HepG2 (cell line): ENCODE measurements around the gene RNLS. TPM values are rescaled to one million over a fixed set of nuclear protein-coding genes. Genes with fewer than 3 reads are reported as not detected.

ENCODE experiments used
- ATAC-seq: fragments of 200-7000 bp; cut with Tn5 transposase; 3 replicates; pipeline ENCODE4 v1.9.1; 2020; ENCODE audit warnings: mild to moderate bottlenecking, moderate library complexity
- BruUV-seq: library from RNA; stranded (reverse); fragments of 400-500 nt; replicated peaks from 2 replicates; lab custom pipeline; 2021; lab: Mats Ljungman, UMichigan
- CTCF ChIA-PET: fragments of 300-600 bp; formaldehyde crosslinking; extraction: SDS; loops from one replicate; lab custom pipeline; 2021; ENCODE audit warnings: low total read pairs, inconsistent platforms, low intra/inter-chr PET ratio; lab: Yijun Ruan, JAX
- POLR2A ChIA-PET: fragments of 350-600 bp; sonication (Branson Sonifier 250); formaldehyde crosslinking; loops from one replicate; lab custom pipeline; 2020; ENCODE audit warnings: antibody characterized with exemption, inconsistent platforms; lab: Yijun Ruan, JAX
- DNase-seq: peaks from one replicate; pipeline ENCODE4 v3.0.0-alpha.2; 2015; ENCODE audit warnings: low spot score
- FAIRE-seq: peaks from 3 replicates; lab custom pipeline; 2011; peaks lifted over from hg19 to GRCh38; lab: Jason Lieb, UNC
- H2AFZ ChIP-seq: one replicate; pipeline ENCODE4 v1.6.1; 2011; ENCODE audit warnings: low read length, inconsistent platforms
- H3K27ac ChIP-seq: fragments of 300-600 bp; 3 replicates; pipeline ENCODE4 v1.8.0; 2011; ENCODE audit warnings: mixed run types, mild to moderate bottlenecking, mixed read lengths, low read length, inconsistent platforms; ENCODE audit not compliant: insufficient read depth; ENCODE audit errors: extremely low read length
- H3K27me3 ChIP-seq, 2 experiments: fragments of 200-600 bp in 1 of 2; 2 replicates in 1 of 2; 3 replicates in 1 of 2; pipeline versions ENCODE4 v1.6.0 to v1.8.0; 2011; ENCODE audit warnings: low read length in 2 of 2, mild to moderate bottlenecking in 2 of 2, moderate library complexity in 2 of 2, inconsistent platforms in 1 of 2; ENCODE audit not compliant: insufficient read depth in 2 of 2, control insufficient read depth in 1 of 2
- H3K36me3 ChIP-seq, 2 experiments: fragments of 200-600 bp in 1 of 2; replicated peaks in 1 of 2; 2 replicates in 1 of 2; 3 replicates in 1 of 2; pipeline versions ENCODE4 v1.5.1 to v1.8.0; 2011; ENCODE audit warnings: low read length in 2 of 2, inconsistent platforms in 1 of 2; ENCODE audit not compliant: insufficient read depth in 2 of 2, control insufficient read depth in 1 of 2
- H3K4me1 ChIP-seq: 2 replicates; pipeline ENCODE4 v1.5.1; 2012; ENCODE audit warnings: low read length, inconsistent platforms; ENCODE audit not compliant: insufficient read depth
- H3K4me2 ChIP-seq: 2 replicates; pipeline ENCODE4 v1.6.0; 2011; ENCODE audit warnings: low read depth, low read length, inconsistent platforms
- H3K4me3 ChIP-seq, 3 experiments: fragments of 200-600 bp in 1 of 3; sonication (generic), shearing (Covaris generic) in 1 of 3; replicated peaks in 1 of 3; 2 replicates each; pipeline ENCODE4 v1.5.1; 2011 to 2016; ENCODE audit warnings: low read length in 3 of 3, inconsistent platforms in 2 of 3, low read depth in 2 of 3, mild to moderate bottlenecking in 2 of 3, control low read depth in 1 of 3, mixed read lengths in 1 of 3; ENCODE audit not compliant: insufficient read depth in 1 of 3
- H3K79me2 ChIP-seq: one replicate; pipeline ENCODE4 v1.6.1; 2011; ENCODE audit warnings: low read length, inconsistent platforms; ENCODE audit not compliant: insufficient read depth
- H3K9ac ChIP-seq: 2 replicates; pipeline ENCODE4 v1.6.0; 2011; ENCODE audit warnings: mild to moderate bottlenecking, low read depth, low read length, inconsistent platforms; ENCODE audit not compliant: insufficient read depth
- H3K9me3 ChIP-seq: 2 replicates; pipeline ENCODE4 v1.5.1; 2012; ENCODE audit warnings: mild to moderate bottlenecking, low read length
- H4K20me1 ChIP-seq: 2 replicates; pipeline ENCODE4 v1.6.0; 2011; ENCODE audit warnings: inconsistent platforms, mild to moderate bottlenecking, low read length, moderate library complexity; ENCODE audit not compliant: insufficient read depth
- CBX2 ChIP-seq, 2 experiments: fragments of 200-600 bp in 1 of 2; sonication (generic); formaldehyde crosslinking in 1 of 2; IDR thresholded peaks; 2 replicates each; pipeline versions ENCODE4 v1.7.0 to v1.8.1; 2018 to 2022; ENCODE audit warnings: low read depth in 2 of 2, low read length in 1 of 2, mild to moderate bottlenecking in 1 of 2, missing genetic modification reagents in 1 of 2
- ELF1 ChIP-seq: sonication (generic); formaldehyde crosslinking; IDR thresholded peaks from 2 replicates; pipeline ENCODE4 v1.4.0; 2020; ENCODE audit warnings: missing genetic modification reagents
- MBNL3 ChIP-seq: fragments of 250-450 bp; sonication (Bioruptor Pico); conservative IDR thresholded peaks from 2 replicates; pipeline ENCODE4 v1.8.0; 2022; ENCODE audit warnings: mild to moderate bottlenecking, inconsistent platforms
- MXI1 ChIP-seq: IDR thresholded peaks from 3 replicates; pipeline ENCODE4 v1.6.1; 2012; ENCODE audit warnings: low read depth, low read length, inconsistent platforms, borderline replicate concordance
- NBN ChIP-seq: fragments of 450-650 bp; conservative IDR thresholded peaks from 2 replicates; pipeline ENCODE4 v1.6.1; 2017
- U2AF1 ChIP-seq: fragments of 200-400 bp; formaldehyde crosslinking; optimal IDR thresholded peaks from 2 replicates; pipeline ENCODE3; 2017; ENCODE audit warnings: mild to moderate bottlenecking, low read depth, low read length
- U2AF2 ChIP-seq: fragments of 200-400 bp; formaldehyde crosslinking; IDR thresholded peaks from 2 replicates; pipeline ENCODE4 v1.6.1; 2017; ENCODE audit warnings: low read depth, mild to moderate bottlenecking, low read length
- ZEB1 ChIP-seq: IDR thresholded peaks from 2 replicates; pipeline ENCODE4 v1.6.1; 2012; ENCODE audit warnings: mild to moderate bottlenecking, low read depth, inconsistent platforms; ENCODE audit not compliant: insufficient replicate concordance
- ZNF121 ChIP-seq: sonication (generic); formaldehyde crosslinking; IDR thresholded peaks from 2 replicates; pipeline ENCODE4 v1.5.0; 2020; ENCODE audit warnings: mild to moderate bottlenecking, missing genetic modification reagents
- ZNF430 ChIP-seq: sonication (generic); formaldehyde crosslinking; IDR thresholded peaks from 2 replicates; pipeline ENCODE4 v1.9.0; 2021; ENCODE audit warnings: mild to moderate bottlenecking, missing genetic modification reagents
- ZNF550 ChIP-seq: sonication (generic); formaldehyde crosslinking; IDR thresholded peaks from 2 replicates; pipeline ENCODE4 v1.4.0; 2020; ENCODE audit warnings: mild to moderate bottlenecking, missing genetic modification reagents, borderline replicate concordance
- ZNF790 ChIP-seq: sonication (generic); formaldehyde crosslinking; IDR thresholded peaks from 2 replicates; pipeline ENCODE4 v1.8.0; 2022; ENCODE audit warnings: missing genetic modification reagents, mild to moderate bottlenecking, borderline replicate concordance
- ZNF879 ChIP-seq: sonication (generic); formaldehyde crosslinking; IDR thresholded peaks from 2 replicates; pipeline ENCODE4 v1.8.1; 2023; ENCODE audit warnings: missing genetic modification reagents
- WGBS: methylation state at CpG from one replicate; pipeline ENCODE4 v1.1.6; 2017; ENCODE audit warnings: low lambda C conversion rate; 5-methylcytosine and 5-hydroxymethylcytosine counted together
- in situ Hi-C: cut with HindIII; loops from 2 replicates; pipeline ENCODE4 v1.10.0; 2017; ENCODE audit warnings: low pct_unique_long_range_greater_than_20kb; ENCODE audit not compliant: extremely low pct_ligation_motif_present
- intact Hi-C: fragments of 100-400 bp; cut with micrococcal nuclease; formaldehyde crosslinking; loops from one replicate; pipeline ENCODE4 v1.10.0; 2022; ENCODE audit not compliant: unreplicated experiment
- polyA plus RNA-seq, 8 experiments: library from polyadenylated mRNA; depleted of rRNA in 3 of 8; stranded (reverse) in 7 of 8; unstranded in 1 of 8; fragments of >200 nt; fragmentation: Illumina TruSeq in 4 of 8; extraction: Trizol in 4 of 8; gene quantifications; 2 replicates each; pipeline versions ENCODE4 v1.2.1 to v1.2.3, GENCODE V29; 2011 to 2016; ENCODE audit warnings: low read depth in 4 of 8, missing spikeins in 1 of 8, mixed read lengths in 1 of 8; ENCODE audit not compliant: insufficient read depth in 1 of 8
- total RNA-seq, 5 experiments: library from RNA; depleted of rRNA; stranded (reverse); fragments of >200 nt; fragmentation: Illumina TruSeq; extraction: Trizol; gene quantifications; 2 replicates each; pipeline ENCODE4 v1.2.3, GENCODE V29; 2016; ENCODE audit warnings: low read depth in 1 of 5
- TF ChIP-seq, protein P1 (sequence below): sonication (generic); formaldehyde crosslinking; IDR thresholded peaks from 2 replicates; pipeline ENCODE4 v1.4.0; 2020; ENCODE audit warnings: missing genetic modification reagents
- TF ChIP-seq, protein P2 (sequence below): sonication (generic); formaldehyde crosslinking; IDR thresholded peaks from 2 replicates; pipeline ENCODE4 v1.8.0; 2022; ENCODE audit warnings: mild to moderate bottlenecking, missing genetic modification reagents
- TF ChIP-seq, protein P3 (sequence below): sonication (generic); formaldehyde crosslinking; IDR thresholded peaks from 2 replicates; pipeline ENCODE4 v1.5.1; 2020; ENCODE audit warnings: mild to moderate bottlenecking, missing genetic modification reagents, borderline replicate concordance

Gene RNLS
- total and polyA plus RNA-seq, 2 of the 13 experiments (the other 11 are each of a cell fraction or from before 2014, with no cell fraction given), result not detected

DNA sequence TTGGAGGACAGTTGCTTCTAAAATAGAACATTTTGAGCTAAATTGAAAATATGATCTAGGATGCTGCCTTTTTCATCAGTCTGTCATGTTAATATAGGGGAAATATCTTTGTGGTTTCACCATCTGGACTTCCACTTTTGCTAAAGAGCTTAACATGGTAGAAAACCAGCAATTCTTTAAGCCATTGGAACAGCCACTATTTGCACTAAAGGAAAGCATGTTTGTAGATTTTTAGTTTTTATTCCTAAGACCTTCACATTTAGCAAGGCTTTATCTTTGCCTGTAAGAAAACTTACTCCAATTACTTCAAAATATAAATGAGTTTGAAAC lies 291.0 kb downstream of the RNLS start (continued):
- no peak for TF ChIP-seq ZNF430
- no peak for TF ChIP-seq ZEB1
- no peak for TF ChIP-seq U2AF2
- no peak for TF ChIP-seq ZNF121

DNA sequence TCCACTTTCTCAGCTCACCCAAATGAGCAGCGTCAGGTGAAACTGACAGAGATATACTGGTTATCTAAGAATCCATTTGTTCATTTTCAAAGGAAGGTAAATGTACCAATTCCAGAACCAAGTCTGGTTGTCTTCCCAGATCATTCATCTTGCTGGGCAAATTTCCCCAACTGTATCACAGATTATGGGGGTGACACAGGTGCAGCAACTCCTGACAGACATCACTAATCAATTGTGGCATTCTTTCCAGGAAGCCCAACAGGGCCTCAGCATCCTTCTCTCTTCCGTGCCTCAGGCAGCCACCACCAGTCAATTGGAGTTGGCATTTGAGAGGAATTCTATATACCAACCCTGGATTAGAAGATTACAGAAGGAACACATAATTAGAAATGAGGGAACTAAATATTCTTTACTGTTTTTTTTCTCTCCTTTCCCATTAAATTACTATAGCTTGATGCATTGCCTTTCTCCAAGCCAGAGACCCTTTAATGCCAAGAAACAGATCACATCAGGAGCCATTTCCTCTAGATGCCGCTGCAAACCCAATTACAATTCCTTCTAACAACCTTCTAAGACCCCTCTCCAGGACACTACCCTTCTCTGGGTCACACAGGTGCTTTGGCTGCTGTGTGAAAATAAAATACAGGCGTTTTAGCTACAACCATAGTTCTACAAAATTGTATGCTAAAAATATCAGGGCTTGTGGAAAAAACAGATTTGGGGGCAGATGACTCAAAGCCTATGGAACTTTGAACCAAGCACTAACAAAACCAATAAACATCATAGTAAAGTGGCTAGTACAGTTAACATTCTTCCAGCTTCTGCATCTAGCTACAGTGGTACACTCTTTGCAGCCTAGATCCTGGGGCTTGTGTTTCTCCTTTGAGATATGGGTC lies 291.6 kb downstream of the RNLS start:
- ChIA-PET POLR2A (no interaction called here), CTCF (no interaction called here)
- ATAC-seq (no peak), FAIRE-seq (no peak), DNase-seq (no peak)
- Histone ChIP-seq H3K9me3 (no peaks in the 10 kb centered on the region), H3K4me2 (no peak overlapping the region), H3K36me3 (no peaks in the 10 kb centered on the region), H4K20me1 (no peaks in the 10 kb centered on the region), H3K4me3 (no peak overlapping the region), H3K79me2 (no peaks in the 10 kb centered on the region), H3K4me1 (no peaks in the 10 kb centered on the region), H2AFZ (no peak overlapping the region), H3K9ac (no peak overlapping the region), H3K27me3 (no peaks in the 10 kb centered on the region), H3K27ac (no peak overlapping the region)
- intact Hi-C loops (no loop called here), in situ Hi-C loops (no loop called here)
- no TSS peak for BruUV-seq
- WGBS, result 9% methylated on average over 4 of the region's 4 CpGs
- TF ChIP-seq, protein P1, sequence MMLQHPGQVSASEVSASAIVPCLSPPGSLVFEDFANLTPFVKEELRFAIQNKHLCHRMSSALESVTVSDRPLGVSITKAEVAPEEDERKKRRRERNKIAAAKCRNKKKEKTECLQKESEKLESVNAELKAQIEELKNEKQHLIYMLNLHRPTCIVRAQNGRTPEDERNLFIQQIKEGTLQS (CRISPR knock-in tag), result no peak
- TF ChIP-seq ZNF790 (CRISPR knock-in tag) (no peak), ZNF550 (CRISPR knock-in tag) (no peak), MXI1 (no peak), MBNL3 (CRISPR knock-in tag) (no peak), ELF1 (CRISPR knock-in tag) (no peak), CBX2 (IDR thresholded peaks at IDR 0.05; ENCODE audit: low read depth, low read length) (no peak), CBX2 (CRISPR knock-in tag; IDR thresholded peaks at IDR 0.05; ENCODE audit: low read depth) (no peak), NBN (no peak), ZNF879 (no peak), U2AF1 (no peak)
- TF ChIP-seq, protein P2, sequence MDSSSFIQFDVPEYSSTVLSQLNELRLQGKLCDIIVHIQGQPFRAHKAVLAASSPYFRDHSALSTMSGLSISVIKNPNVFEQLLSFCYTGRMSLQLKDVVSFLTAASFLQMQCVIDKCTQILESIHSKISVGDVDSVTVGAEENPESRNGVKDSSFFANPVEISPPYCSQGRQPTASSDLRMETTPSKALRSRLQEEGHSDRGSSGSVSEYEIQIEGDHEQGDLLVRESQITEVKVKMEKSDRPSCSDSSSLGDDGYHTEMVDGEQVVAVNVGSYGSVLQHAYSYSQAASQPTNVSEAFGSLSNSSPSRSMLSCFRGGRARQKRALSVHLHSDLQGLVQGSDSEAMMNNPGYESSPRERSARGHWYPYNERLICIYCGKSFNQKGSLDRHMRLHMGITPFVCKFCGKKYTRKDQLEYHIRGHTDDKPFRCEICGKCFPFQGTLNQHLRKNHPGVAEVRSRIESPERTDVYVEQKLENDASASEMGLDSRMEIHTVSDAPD (CRISPR knock-in tag), result no peak
- TF ChIP-seq, protein P3, sequence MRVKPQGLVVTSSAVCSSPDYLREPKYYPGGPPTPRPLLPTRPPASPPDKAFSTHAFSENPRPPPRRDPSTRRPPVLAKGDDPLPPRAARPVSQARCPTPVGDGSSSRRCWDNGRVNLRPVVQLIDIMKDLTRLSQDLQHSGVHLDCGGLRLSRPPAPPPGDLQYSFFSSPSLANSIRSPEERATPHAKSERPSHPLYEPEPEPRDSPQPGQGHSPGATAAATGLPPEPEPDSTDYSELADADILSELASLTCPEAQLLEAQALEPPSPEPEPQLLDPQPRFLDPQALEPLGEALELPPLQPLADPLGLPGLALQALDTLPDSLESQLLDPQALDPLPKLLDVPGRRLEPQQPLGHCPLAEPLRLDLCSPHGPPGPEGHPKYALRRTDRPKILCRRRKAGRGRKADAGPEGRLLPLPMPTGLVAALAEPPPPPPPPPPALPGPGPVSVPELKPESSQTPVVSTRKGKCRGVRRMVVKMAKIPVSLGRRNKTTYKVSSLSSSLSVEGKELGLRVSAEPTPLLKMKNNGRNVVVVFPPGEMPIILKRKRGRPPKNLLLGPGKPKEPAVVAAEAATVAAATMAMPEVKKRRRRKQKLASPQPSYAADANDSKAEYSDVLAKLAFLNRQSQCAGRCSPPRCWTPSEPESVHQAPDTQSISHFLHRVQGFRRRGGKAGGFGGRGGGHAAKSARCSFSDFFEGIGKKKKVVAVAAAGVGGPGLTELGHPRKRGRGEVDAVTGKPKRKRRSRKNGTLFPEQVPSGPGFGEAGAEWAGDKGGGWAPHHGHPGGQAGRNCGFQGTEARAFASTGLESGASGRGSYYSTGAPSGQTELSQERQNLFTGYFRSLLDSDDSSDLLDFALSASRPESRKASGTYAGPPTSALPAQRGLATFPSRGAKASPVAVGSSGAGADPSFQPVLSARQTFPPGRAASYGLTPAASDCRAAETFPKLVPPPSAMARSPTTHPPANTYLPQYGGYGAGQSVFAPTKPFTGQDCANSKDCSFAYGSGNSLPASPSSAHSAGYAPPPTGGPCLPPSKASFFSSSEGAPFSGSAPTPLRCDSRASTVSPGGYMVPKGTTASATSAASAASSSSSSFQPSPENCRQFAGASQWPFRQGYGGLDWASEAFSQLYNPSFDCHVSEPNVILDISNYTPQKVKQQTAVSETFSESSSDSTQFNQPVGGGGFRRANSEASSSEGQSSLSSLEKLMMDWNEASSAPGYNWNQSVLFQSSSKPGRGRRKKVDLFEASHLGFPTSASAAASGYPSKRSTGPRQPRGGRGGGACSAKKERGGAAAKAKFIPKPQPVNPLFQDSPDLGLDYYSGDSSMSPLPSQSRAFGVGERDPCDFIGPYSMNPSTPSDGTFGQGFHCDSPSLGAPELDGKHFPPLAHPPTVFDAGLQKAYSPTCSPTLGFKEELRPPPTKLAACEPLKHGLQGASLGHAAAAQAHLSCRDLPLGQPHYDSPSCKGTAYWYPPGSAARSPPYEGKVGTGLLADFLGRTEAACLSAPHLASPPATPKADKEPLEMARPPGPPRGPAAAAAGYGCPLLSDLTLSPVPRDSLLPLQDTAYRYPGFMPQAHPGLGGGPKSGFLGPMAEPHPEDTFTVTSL (CRISPR knock-in tag), result no peak
